ENCODE data around the gene FYN.
"Not testable (repeated sequence)": the region's sequence is repeated elsewhere in the genome, so short reads cannot be mapped to it uniquely, and the experiment has no call there.

FYN gene

GRCh38 chr6:111850295-111850937 lies 22.8 kb downstream of the FYN start:
- no peak for DNase-seq (ENCODE audit: low read depth)

- no peak for DNase-seq (ENCODE audit: low read depth)
Observed at GRCh38 chr6:111849298-111849697, 24.0 kb downstream of the FYN start.

GRCh38 chr6:111848262-111848812 lies 24.9 kb downstream of the FYN start:
- no peak for DNase-seq (ENCODE audit: low read depth)

- no peak for DNase-seq (ENCODE audit: low read depth)
Observed at GRCh38 chr6:111846492-111847409, 26.5 kb downstream of the FYN start.

GRCh38 chr6:111846066-111846465 lies 27.2 kb downstream of the FYN start:
- no peak for DNase-seq (ENCODE audit: low read depth)

- DNase-seq (ENCODE audit: low read depth): no peak
Observed at GRCh38 chr6:111845441-111845871, 27.8 kb downstream of the FYN start.

- DNase-seq (ENCODE audit: low read depth): peak; percentile 39
Observed at GRCh38 chr6:111844921-111845320, 28.3 kb downstream of the FYN start.

- no peak for DNase-seq (ENCODE audit: low read depth)
Observed at GRCh38 chr6:111844376-111844775, 28.9 kb downstream of the FYN start.

- DNase-seq (ENCODE audit: low read depth): no peak
Observed at GRCh38 chr6:111843347-111844147, 29.7 kb downstream of the FYN start.

GRCh38 chr6:111842891-111843290 lies 30.4 kb downstream of the FYN start:
- DNase-seq (ENCODE audit: low read depth): peak; percentile 42

- DNase-seq (ENCODE audit: low read depth): no peak
Observed at GRCh38 chr6:111842271-111842822, 30.9 kb downstream of the FYN start.

- DNase-seq (ENCODE audit: low read depth): peak; percentile 92
Observed at GRCh38 chr6:111841822-111842221, 31.4 kb downstream of the FYN start.

- DNase-seq (ENCODE audit: low read depth): no peak
Observed at GRCh38 chr6:111840803-111841202, 32.4 kb downstream of the FYN start.

- no peak for DNase-seq (ENCODE audit: low read depth)
Observed at GRCh38 chr6:111838749-111839484, 34.3 kb downstream of the FYN start.

GRCh38 chr6:111837641-111838500 lies 35.4 kb downstream of the FYN start:
- no peak for DNase-seq (ENCODE audit: low read depth)

GRCh38 chr6:111837007-111837406 lies 36.2 kb downstream of the FYN start:
- DNase-seq (ENCODE audit: low read depth): no peak

GRCh38 chr6:111835807-111836206 lies 37.4 kb downstream of the FYN start:
- no peak for DNase-seq (ENCODE audit: low read depth)

- DNase-seq (ENCODE audit: low read depth): not testable (repeated sequence)
Observed at GRCh38 chr6:111835398-111835797, 37.9 kb downstream of the FYN start.

- DNase-seq (ENCODE audit: low read depth): no peak
Observed at GRCh38 chr6:111834356-111834755, 38.9 kb downstream of the FYN start.

- DNase-seq (ENCODE audit: low read depth): no peak
Observed at GRCh38 chr6:111832833-111833418, 40.3 kb downstream of the FYN start.
